NCI-H345 (cell line): ENCODE measurements around the gene PLXNB2.

ENCODE experiments used
- DNase-seq: peaks from one replicate; lab custom pipeline; 2025; lab: John Stamatoyannopoulos, UW

Gene PLXNB2

DNA sequence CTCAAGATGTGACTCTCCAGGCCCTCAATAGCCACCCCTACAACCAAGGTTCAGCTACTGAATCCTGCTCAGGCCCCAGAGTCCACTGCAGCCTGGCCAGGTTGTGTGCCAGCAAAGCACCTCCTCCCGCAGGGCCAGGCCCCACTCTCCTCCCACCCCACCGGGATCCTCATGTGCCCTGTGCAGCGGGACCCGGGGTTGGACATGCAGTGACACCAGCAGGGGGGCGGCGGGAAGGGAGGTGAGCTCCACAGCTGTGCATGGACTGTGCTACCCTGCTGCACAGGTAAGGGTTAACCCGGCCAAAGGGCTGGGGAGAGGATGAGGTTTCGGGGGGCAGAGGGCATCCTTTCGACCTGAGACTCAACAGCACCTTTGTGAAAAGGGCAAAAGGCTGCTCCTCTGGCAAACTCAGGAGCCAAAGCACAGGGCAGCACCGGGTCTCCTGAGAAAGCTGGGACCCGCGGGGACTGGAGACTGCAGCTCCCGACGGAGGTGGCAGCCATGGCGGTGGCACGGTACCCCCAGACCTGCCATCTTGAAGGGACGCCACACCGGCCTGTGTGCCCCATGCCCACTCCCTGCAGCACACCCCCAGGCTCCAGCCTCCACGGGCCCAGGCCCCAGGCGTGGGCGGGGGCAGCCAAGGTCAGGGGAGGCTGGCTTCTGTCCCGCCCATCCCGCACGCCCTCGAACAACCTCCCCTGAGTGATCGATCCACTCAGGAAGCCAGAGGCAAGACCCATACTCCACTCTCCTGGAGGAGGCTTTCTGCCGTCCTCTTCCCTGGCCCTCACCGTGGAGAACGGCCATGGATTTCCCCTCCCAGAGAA is 10.6 kb downstream of the PLXNB2 start:
- no peak for DNase-seq

DNA sequence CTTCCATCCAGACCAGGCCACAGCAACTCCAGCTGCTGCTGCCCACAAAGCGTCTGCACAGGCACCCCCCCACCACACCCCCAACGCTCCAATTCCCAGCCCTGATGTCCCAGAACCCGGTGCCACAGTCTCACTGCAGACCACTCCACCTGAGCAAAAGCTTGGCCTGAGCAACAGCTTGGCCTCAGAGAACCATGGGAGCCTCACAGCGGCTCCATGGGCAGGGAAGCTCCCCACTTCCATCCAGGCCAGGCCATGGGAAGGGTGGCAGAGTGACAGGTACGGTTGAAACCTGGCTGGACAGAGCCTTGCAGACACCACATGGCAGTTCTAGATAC is 13.2 kb downstream of the PLXNB2 start:
- DNase-seq, result no peak

DNA sequence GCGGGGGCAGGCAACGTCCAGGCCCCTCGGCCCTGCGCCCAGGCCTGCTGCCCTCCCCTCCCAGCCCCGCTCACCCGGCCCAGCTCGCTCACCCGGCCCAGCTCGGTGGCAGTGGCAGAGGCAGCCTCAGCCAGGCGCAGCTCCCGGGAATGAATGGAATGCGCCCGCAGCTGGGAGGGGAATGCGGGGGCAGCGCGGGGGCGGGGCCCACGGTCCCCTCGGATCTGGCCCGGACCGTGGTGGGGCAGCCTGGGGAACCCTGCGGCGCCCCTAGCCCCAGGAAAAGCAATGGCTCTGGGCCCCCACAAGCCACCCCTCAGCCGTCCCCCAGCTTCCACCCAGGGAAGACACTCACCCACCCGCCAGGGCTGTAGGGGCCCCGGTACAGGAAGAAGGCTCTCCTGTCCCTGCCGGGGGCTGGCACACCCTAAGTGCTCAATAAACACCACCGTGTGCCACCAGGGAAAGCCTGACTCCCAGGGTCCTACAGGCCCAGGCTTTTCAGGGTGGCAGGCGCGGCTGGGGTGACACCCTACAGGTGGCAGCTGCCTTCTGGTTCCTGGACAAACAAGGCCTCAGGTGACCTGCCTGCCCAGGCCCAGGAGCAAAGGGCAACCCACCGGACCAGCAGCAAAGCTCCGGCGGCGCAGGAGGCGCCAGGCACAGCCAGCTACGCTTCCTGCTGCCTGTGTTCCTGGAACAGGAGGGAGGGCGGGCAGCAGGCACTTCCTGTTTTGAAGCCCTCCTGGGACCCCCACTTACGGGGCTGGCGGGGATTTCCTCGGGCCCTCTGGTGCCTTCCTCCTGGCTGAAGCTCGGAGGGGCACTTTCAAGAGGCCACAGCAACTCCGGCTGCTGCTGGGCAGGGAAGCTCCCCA is 13.8 kb downstream of the PLXNB2 start:
- no peak for DNase-seq

DNA sequence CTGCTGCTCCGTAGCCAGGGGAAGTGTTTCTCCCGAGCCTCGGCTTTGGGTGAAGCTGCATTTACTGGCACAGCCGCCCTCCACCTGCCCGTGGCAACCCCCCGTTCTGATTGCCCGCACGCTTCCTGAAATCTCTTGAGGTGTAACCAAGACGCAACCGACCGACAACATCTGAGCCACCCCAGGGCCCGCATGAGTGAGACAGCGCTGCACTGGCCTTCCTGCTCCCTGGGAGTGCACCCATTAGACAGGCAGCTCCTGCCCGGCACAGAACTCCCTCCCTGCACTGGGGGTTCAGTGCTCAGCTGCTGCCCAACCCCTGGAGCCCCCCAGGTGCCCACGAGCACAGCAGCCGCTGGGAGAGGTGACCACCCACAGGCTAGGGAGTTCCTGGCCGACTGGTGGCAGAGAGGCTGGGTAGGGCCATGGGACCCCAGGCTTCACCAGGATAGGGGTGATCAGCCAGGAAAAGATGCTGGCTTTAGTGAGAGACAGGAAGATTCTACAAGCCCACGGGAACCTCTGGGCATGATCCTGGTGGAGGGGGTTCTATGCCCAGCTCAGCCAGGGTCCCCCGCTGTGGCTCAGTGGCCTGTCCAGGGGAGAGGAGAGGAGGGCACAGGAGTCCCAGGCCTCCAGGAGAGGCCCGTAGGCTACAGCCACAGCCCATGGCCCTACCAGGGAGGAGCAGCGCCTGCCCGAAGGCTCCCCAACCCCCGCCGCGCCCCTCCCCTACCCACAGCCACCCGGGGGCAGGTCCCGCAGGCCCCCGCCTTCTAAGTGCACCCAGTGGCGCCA is 14.6 kb downstream of the PLXNB2 start:
- no peak for DNase-seq

DNA sequence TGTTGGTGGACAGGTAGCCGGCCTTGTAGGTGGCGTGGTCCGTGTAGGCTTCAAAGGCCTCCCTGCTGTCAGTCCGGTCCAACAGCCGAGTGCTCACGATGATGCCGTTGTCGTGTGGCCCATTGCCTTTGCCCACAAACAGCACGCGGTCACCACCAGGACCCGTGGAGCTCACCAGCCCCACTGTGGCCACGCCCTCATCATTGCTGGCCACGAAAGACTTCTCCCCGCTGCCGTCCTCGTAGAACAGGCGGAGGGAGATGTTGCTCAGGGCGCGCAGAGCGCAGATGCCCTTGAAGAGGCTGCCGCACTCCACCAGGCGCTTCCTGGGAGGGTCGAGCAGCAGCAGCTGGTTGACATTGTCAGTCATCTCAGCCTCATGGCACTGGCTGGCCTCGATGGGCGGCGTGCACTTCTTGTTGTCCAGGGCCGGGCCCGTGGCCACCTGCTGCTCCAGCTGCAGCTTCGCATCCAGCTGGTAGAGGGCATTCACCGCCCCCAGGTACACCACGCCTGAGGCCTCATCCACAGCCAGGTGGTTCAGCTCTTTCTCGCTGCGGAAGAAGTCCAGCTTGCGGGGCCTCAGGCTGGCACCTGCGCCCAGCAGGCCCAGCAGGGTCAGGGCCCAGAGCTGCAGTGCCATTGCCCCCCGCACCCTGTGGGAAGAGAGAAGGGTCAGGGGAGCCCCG is 17.4 kb downstream of the PLXNB2 start:
- DNase-seq, result peak; percentile 37

DNA sequence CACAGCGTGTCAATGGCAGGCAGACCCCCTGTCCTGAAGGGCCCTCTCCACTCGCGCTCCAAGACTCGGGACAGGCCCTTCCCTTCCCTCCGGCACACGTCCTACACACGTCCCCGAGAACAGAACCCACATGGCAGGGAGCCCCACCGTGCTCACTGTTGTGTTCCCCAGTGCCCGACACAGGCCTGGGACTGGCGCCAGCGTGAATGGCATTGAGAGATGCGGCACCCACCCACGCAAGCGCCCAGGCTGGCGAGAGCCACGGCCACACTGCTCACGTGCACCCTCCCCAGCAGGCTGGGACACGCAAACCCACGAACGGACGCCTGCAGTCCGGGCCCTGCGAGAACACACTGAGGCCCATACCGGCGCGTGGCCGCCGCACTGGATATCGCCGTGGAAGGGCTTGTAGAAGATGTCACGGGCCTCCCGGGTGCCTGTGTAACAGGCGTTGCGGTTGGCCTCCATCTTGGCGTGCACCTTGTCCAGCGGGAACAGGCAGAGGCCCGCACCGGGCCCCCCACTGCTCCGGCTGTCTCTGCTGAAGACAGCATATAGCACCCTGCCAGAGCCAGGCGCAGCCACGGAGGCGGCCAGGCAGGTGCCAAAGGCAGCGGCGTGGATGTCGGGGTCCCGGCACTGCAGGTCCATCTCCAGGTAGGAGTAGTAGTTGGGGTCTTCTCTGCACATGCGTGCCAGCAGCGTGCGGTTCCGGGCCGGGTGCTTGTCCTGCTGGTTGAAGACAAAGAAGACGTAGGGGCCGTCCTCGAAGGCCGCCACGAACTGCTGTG is 18.1 kb downstream of the PLXNB2 start:
- no peak for DNase-seq

DNA sequence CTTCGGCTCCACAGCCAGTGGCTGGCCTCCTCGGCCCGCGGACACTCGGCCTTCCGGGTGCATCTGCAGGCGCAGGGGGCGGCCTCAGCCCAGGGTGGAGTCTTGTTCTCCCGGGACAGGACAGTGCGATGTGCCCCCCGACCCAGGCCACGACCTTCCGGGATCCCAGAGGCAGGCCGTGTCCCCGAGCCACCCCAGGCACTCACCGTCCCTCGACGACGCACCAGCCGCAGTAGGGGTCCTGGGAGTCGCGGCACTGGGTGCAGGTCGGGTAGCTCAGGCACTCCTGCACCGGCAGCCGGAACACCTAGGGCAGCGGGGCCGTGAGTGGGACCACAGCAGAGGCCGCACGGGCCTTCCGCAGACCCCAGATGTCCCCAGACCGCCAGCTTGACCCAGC is 19.7 kb downstream of the PLXNB2 start:
- no peak for DNase-seq

DNA sequence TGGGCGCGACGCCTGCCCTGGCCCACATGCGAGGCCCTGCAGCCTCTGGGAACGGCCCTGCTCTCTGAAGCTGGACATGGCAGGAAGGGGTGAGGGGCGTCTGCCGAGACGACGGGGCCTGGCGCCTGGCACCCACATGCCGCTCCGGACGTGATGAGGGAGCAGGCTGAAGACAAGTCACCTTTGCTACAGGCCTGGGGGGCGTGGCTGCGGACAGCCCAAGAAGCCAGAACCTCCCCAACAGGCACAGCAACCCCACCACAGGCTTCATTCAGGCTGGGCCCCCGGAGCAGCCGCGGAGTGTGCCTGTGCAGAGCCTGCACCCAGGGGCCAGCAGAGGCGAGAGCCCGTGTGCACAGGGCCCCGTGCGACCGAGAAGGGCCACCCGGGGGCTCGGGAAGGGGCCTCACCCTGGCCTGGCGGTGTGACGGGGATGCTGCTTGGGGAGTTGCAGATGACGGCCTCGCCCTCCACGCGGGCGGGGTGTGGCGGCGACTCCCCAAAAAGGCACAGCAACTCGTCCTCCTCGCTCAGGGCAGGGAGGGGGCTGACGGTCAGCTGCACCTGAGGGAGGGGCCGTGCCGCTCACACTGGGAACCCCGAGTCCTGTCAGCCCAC is 20.6 kb downstream of the PLXNB2 start:
- DNase-seq, result no peak

DNA sequence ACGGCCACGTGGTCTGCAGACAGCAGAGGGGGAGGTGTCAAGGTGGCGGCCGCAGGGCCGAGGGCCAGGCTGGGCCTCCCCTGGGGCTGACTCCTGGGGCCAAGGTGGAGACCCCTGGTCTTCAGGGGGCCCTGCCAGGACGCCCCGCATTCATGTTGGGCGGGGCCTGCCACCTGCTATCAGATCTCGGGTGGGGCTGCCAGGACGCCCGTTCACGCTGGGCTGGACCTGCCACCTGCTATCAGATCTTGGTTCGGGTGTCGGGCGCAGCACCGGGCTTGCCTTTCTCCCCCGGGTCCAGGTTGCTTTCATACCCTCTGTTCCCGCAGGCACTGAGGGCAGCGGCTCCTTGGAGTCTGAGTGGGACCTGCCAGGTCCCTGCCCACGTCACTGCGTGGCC is 21.2 kb downstream of the PLXNB2 start:
- DNase-seq, result no peak

DNA sequence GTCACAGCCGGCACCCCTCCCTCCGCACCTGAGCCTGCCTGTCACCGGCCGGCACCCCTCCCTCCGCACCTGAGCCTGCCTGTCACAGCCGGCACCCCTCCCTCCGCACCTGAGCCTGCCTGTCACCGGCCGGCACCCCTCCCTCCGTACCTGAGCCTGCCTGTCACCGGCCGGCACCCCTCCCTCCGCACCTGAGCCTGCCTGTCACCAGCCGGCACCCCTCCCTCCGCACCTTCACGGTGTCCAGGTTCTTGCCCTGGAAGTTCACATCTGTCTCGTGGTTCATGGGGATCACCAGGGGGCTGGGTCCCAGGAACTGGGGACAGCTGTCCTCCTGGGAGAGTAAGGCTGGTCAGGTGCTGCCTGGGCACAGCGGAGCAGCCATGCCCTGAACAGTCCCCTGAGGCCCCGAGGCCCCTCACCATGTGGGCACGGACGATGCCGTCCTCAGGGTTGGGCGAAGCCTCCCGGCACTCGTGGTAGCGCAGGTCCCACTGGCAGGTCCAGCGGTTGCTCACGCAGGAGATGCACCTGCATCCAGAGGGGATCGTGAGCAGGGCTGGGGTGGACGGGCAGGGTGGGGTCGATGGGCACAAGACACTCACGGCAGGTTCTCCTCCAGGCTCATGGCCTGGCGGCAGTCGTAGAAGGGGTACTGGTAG is 21.7 kb downstream of the PLXNB2 start:
- DNase-seq, result no peak

DNA sequence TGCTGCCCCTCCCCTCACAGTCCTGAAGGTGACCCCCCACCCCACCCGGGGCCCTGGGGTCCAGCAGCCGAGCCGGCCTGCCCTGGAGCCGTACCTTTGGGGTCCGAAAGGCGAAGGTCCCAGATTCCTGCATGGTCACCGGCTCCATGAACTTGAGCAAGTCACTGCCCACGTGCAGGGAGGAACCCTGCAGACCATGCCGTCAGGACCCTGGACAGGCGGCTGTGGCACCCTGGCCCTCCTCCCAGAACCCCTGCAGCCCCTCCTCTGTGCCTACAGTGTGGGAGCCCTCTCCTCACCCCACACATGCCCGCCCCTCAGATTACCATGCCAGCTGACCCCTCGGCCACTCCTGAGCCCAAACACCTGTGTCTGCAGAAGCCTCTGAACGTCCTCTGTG is 23.0 kb downstream of the PLXNB2 start:
- no peak for DNase-seq

DNA sequence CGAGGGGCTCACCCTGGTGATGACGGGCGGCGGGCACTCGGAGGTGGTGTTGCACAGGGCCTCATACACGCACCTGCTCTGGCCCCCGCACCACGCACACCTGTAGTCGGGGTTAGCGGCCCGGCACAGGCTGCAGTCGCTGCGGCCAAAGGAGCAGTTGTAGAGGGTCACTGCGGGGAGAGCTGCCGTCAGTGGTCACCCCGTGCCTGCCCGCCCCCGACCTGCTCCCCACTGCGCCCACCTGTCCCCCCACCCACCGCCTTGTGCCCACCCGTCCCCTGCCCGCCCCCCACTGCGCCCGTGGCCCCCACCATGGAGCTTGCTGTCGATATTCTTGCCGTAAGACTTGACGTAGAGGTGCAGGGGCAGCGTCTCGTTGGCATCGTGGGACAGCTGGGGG is 23.6 kb downstream of the PLXNB2 start:
- DNase-seq, result no peak

DNA sequence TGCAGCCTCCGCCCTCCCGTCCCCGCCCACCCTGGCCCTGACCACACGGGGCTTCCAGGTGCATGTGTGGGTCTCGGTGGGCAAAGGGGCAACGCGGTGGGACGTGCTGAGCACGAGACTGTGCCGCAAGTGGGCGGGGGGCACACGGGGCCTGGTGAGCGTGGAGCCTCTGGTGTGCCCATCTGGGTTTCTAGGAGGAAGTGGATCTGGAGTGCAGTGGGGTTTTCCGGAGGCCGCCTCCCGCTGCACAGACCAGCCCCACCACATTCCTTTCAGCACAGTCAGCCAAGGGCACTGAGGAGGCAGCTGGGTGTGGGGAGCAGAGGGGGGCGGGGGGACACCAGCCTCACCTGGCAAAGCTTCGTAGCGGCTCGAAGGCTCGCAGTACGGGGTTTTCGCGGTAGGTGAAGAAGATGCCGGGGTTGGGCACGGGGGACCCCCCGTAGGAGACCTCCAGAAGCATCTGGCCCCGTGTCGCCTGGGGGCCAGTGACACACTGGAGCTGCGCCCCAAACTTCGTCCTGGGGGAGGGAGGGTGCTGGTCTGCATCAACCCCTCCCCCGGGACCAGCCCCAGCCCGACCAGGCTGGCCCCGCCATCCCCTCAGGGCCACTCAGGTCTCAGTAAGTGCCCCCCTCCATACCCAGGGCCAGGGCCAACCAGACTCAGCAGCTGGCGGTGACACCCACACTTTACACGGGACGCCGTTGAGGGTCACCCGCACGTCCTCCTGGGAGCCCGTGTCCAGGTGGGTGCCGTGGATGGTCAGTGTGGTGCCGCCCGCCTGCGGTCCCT is 24.9 kb downstream of the PLXNB2 start:
- DNase-seq, result no peak

DNA sequence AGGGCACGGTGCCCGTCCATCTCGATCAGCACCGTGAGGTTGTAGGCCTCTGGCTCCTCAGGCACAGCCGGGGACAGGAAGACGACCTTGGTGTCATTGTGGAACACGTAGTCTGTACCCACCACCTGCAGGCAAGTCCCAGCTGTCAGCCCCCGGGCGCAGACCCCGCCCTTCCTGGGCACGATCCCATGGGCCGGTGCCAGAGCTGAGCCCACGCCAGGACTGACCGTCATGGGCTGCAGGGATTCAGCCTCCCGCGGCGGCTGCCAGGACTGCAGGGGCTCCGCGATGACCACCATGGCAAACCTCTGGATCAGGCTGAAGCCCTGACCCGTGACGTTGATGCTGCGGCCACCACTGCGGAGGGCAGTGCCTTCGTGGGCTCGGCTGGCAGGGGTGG is 25.5 kb downstream of the PLXNB2 start:
- DNase-seq, result no peak

DNA sequence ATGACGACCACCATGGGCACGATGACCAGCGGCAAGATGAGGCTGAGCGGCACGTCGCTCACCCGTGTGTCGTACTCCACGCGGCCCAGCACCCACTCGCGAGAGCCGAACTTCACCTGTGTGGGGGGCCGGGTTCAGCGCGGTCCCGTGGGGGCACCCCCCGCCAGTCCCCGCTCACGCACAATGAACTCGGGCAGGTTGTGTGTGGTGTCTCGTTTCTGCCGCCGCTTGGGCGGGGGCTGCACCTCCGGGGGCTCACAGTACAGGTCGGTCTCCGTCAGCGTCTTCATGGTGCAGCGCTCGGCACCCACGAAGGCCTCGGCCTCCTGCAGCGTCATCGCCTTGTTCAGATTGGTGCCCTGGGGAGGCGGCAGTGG is 26.1 kb downstream of the PLXNB2 start:
- DNase-seq, result no peak

DNA sequence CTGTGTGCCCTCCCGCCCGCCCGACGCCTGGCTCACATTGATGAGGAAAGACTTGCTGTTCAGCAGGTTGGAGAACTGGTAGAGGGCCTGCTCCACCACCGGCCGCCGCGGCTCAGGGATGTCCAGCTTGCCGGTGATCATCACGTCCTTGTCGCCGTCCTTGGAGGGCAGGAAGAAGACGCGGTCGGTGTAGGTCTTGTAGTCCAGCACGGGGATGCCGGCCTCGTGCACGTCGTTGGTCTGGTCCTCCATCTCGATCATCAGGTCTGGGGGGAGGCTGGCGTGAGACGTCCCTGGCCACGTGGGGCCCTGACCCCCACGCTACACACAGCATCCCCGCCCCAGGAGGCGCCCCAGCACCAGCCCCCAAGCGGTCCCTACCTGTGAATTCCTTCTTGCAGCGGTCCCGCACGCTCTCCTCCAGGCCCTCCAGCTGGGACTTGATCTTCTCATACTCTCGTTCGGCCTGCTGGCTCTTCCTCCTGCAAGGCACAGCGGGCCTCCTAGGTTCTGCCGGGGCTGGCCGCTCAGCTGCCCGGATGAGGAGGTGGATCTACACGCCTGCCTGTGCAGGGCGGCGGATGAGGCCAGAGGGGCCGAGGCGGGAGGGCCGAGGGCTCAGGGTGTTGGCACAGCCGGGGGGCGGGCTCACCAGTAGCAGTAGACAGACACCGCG is 26.6 kb downstream of the PLXNB2 start:
- no peak for DNase-seq

DNA sequence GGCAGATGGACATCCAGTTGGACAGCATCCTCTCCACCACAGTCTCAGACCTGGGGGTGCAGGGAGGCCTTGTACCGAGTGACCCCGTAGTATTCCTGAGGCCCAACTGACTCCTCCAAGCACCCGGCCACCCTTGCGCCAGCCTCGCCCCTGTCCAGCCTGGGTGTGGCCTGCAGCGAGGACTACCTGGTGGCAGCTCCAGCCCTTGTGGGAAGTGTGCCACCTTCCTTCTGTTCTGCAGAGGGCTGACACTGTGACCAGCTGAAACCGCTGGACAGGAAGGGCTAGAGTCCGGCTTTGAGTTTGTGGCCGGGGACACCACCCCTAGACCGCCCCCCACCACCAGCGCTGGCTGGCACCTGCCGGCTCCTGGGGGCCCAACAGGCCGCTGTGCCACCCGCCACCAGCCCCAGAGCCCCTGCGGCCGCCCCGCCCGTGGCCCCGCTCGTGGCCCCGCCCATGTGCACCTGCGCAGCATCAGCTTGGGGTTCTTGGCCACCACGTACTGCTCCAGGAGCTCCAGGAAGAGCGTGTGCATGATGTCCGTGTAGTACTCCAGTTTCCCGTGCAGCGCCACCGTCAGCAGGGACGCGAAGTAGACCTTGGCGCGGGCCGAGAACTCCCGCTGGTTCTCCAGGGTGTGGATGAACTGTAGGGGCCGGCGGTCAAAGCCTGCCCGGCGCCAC is 27.3 kb downstream of the PLXNB2 start:
- DNase-seq, result no peak

DNA sequence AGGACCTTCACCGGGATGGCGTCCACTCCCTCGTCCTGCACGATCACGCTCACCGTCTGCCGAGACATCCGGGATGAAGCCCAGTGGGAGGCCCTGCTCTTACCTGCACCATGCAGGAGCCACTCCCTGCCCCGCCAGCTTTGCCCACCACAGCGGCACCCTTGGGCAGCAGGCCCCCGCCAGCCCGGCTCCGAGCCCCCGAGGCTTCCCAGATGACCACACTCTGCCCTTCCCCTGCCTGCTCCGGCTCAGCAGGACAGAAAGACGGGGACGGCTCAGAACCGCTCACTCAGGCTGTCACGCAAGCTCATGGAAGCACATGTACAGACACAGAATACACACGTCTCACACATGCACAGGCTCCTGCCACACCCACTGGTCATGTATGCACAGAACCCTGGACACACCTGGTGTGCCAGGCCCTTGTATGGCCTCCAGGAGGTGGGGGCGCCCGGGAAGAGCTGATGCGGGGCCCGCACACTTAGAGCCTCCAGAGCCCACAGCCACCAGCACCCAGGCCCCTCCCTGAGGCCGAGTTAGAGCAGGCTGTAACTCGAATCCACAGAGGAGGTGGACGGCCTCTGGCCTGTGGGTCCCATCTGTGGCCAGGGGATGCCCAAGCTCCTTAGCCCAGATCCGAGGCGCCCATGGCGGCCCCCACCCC is 28.4 kb downstream of the PLXNB2 start:
- no peak for DNase-seq
